MM.1S (cell line): ENCODE measurements around the gene ZNF367.

Experiments
- EZH2 ChIP-seq: fragments of 300-600 bp; sonication (generic); optimal IDR thresholded peaks from 2 replicates; pipeline ENCODE3; 2017; ENCODE audit warnings: low read depth, mild to moderate bottlenecking, antibody characterized with exemption, low read length, mixed read lengths
- EZH2phosphoT487 ChIP-seq: fragments of 300-600 bp; sonication (generic); IDR thresholded peaks from 2 replicates; pipeline ENCODE4 v1.6.1; 2018; ENCODE audit warnings: antibody characterized with exemption, low read length
- TF ChIP-seq, protein P1 (sequence below): fragments of 300-600 bp; sonication (generic); IDR thresholded peaks from 2 replicates; pipeline ENCODE4 v1.5.1; 2016; ENCODE audit warnings: antibody characterized with exemption, low read length, mixed read lengths

DNA sequence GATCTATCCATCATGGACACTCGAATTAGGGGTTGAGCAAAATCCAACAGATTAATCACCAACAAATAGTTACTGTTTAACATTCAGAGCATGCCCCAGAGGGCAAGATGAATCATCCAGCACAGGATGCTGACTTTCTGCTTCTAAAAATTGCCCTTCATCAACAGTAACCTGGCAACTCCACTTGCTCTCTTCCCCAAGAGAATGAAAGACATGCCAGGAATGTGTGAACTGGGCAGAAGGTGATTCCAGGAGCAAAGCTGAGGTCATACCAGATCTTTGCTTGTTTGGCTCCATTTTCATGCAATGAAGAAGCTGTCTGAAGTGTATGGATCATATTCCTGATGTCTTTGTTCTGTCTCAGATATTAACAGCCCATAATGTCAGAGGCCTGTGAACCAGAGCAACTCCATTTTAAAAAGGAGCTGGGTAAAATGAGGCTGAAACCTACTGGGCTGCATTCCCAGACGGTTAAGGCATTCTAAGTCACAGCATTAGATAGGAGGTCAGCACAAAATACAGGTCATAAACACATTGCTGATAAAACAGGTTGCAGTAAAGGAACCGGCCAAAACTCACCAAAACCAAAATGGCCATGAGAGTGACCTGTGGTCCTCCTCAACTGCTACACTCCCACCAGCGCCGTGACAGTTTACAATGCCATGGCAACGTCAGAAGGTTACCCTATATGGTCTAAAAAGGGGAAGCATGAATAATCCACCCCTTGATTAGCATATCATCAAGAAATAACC, 2.5 kb upstream of the ZNF367 start:
- TF ChIP-seq, protein P1, sequence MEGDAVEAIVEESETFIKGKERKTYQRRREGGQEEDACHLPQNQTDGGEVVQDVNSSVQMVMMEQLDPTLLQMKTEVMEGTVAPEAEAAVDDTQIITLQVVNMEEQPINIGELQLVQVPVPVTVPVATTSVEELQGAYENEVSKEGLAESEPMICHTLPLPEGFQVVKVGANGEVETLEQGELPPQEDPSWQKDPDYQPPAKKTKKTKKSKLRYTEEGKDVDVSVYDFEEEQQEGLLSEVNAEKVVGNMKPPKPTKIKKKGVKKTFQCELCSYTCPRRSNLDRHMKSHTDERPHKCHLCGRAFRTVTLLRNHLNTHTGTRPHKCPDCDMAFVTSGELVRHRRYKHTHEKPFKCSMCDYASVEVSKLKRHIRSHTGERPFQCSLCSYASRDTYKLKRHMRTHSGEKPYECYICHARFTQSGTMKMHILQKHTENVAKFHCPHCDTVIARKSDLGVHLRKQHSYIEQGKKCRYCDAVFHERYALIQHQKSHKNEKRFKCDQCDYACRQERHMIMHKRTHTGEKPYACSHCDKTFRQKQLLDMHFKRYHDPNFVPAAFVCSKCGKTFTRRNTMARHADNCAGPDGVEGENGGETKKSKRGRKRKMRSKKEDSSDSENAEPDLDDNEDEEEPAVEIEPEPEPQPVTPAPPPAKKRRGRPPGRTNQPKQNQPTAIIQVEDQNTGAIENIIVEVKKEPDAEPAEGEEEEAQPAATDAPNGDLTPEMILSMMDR: no peak
- no peak for TF ChIP-seq EZH2phosphoT487
- no peak for TF ChIP-seq EZH2
